Ectodermal cell (in vitro differentiated cells): Measurements from ENCODE around the gene CPEB3.
"Not testable (repeated sequence)": the region's sequence is repeated elsewhere in the genome, so short reads cannot be mapped to it uniquely, and the experiment has no call there.

Source experiments
- H3K27ac ChIP-seq: 2 replicates; pipeline ENCODE4 v1.7.0; 2013; ENCODE audit warnings: mild to moderate bottlenecking, low read depth, low read length; ENCODE audit not compliant: insufficient read depth, poor library complexity, severe bottlenecking
- H3K27me3 ChIP-seq: 2 replicates; pipeline ENCODE4 v1.7.0; 2013; ENCODE audit warnings: mild to moderate bottlenecking, low read length; ENCODE audit not compliant: insufficient read depth, control insufficient read depth, poor library complexity, severe bottlenecking
- H3K36me3 ChIP-seq: one replicate; pipeline ENCODE4 v1.7.0; 2013; ENCODE audit warnings: low read length; ENCODE audit not compliant: control insufficient read depth, insufficient read depth
- H3K4me1 ChIP-seq: one replicate; pipeline ENCODE4 v1.7.0; 2013; ENCODE audit warnings: low read length; ENCODE audit not compliant: control insufficient read depth, insufficient read depth
- H3K4me3 ChIP-seq: 2 replicates; pipeline ENCODE4 v1.7.0; 2013; ENCODE audit warnings: low read depth, low read length, control low read depth; ENCODE audit not compliant: insufficient read depth
- H3K9me3 ChIP-seq: 2 replicates; pipeline ENCODE4 v1.7.0; 2013; ENCODE audit warnings: mild to moderate bottlenecking, low read length, moderate library complexity; ENCODE audit not compliant: control insufficient read depth
- WGBS, 2 experiments: methylation state at CpG; one replicate each; pipeline ENCODE4 v1.1.7; 2013; ENCODE audit warnings: missing lambda C conversion rate in 2 of 2; 5-methylcytosine and 5-hydroxymethylcytosine counted together

CPEB3 gene

DNA sequence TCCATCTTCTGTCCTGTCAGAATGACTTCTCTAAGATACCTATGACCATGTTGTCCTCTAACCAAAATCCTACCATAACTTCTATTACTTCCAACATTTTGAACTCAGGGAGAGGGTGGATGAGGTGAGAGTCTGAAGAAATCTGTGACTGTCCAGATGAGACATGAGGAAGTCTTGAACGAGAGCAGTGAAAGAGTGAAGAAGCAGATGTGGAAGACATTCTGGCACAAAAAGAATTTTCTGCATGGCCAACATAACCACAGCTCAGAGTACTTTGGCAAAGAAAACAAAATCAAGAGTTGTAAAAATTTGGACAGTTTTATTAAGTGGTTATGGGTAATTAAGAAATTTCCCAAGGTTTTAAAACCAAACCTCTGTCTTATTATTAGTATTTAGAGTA, 141.6 kb downstream of the CPEB3 start:
- WGBS, 2 experiments, result 93 to 100% methylated on average over 1 of the region's 1 CpG
- Histone ChIP-seq H3K36me3 (no peaks in the 10 kb centered on the region), H3K27ac (no peak overlapping the region), H3K27me3 (no peaks in the 10 kb centered on the region), H3K4me1 (no peaks in the 10 kb centered on the region), H3K9me3 (no peaks in the 10 kb centered on the region), H3K4me3 (no peak overlapping the region)

DNA sequence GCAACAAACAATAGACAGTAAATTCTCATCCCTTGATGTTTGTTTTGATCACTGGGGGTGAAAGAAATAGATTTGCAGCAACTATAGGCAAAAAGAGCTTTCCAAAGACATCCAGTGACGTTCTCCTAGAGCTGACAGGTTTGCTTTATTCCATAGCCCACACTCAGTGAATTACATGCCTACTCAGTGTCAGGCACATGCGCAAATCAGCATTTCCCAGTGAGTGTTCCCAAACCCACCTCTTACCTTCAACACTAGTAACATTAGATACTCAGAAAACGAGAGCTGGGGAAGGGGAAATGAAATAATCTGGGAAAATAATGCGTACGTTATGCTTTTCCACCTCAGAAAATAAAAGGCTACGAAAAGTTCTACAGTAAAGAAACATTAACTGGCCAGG, 144.1 kb downstream of the CPEB3 start:
- no peaks in the 10 kb centered on the region for H3K4me1 ChIP-seq
- H3K36me3 ChIP-seq, result no peaks in the 10 kb centered on the region
- H3K27me3 ChIP-seq, result no peaks in the 10 kb centered on the region
- no peak overlapping the region for H3K4me3 ChIP-seq
- no peaks in the 10 kb centered on the region for H3K9me3 ChIP-seq
- H3K27ac ChIP-seq, result no peak overlapping the region
- WGBS, 2 experiments, result 94 to 95% methylated on average over 6 of the region's 6 CpGs

DNA sequence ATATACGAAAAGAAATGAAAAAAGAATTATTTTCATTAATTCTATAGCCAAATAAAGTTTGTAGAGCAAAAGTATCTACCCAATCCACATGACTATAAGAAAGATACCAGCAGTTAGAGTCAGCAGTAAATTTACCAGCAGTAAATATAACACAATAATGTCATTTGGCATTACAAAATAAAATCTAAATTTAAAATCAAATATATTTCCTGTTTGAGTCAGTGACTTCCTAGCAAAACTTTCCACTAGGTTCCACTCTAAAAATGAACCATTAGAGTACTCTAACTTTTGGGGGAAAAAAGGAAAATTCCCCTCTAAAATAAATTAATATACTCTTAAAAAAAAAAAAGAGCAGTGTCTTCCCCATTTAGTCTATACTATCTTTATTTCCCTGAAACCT, 144.8 kb downstream of the CPEB3 start:
- Histone ChIP-seq H3K4me1 (no peaks in the 10 kb centered on the region), H3K27me3 (no peaks in the 10 kb centered on the region), H3K4me3 (no peak overlapping the region), H3K27ac (no peak overlapping the region), H3K36me3 (no peaks in the 10 kb centered on the region), H3K9me3 (no peaks in the 10 kb centered on the region)
- no CpG with 5 or more reads among the region's 1 CpG for WGBS, 2 experiments

GRCh38 chr10:92142949-92143348, 147.9 kb downstream of the CPEB3 start:
- no peaks in the 10 kb centered on the region for H3K4me1 ChIP-seq
- H3K4me3 ChIP-seq, result no peak overlapping the region
- H3K9me3 ChIP-seq, result no peaks in the 10 kb centered on the region
- H3K27ac ChIP-seq, result no peak overlapping the region
- WGBS, 2 experiments, result 79 to 85% methylated on average over 3 of the region's 3 CpGs
- H3K27me3 ChIP-seq, result no peaks in the 10 kb centered on the region
- H3K36me3 ChIP-seq, result no peaks in the 10 kb centered on the region

GRCh38 chr10:92142512-92142911, 148.4 kb downstream of the CPEB3 start:
- 67 to 79% methylated on average over 1 of the region's 1 CpG for WGBS, 2 experiments
- Histone ChIP-seq H3K4me1 (no peaks in the 10 kb centered on the region), H3K27ac (no peak overlapping the region), H3K27me3 (no peaks in the 10 kb centered on the region), H3K4me3 (no peak overlapping the region), H3K36me3 (no peaks in the 10 kb centered on the region), H3K9me3 (no peaks in the 10 kb centered on the region)

GRCh38 chr10:92141147-92141546, 149.7 kb downstream of the CPEB3 start:
- H3K27me3 ChIP-seq, H3K4me3 ChIP-seq, H3K27ac ChIP-seq, H3K36me3 ChIP-seq, H3K4me1 ChIP-seq, H3K9me3 ChIP-seq: not testable (repeated sequence)
- WGBS, 2 experiments, result no CpG with 5 or more reads among the region's 3 CpGs

DNA sequence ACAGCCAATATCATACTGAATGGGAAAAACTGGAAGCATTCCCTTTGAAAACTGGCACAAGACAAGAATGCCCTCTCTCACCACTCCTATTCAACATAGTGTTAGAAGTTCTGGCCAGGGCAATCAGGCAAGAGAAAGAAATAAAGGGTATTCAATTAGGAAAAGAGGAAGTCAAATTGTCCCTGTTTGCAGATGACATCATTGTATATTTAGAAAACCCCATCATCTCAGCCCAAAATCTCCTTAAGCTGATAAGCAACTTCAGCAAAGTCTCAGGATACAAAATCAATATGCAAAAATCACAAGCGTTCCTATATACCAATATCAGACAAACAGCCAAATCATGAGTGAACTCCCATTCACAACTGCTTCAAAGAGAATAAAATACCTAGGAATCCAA, 156.8 kb downstream of the CPEB3 start:
- not testable (repeated sequence) for H3K36me3 ChIP-seq, H3K27me3 ChIP-seq, H3K4me3 ChIP-seq, H3K9me3 ChIP-seq, H3K4me1 ChIP-seq, H3K27ac ChIP-seq
- WGBS, 2 experiments, result 78 to 80% methylated on average over 1 of the region's 1 CpG

- Histone ChIP-seq H3K27ac (no peak overlapping the region), H3K9me3 (no peaks in the 10 kb centered on the region), H3K4me1 (no peaks in the 10 kb centered on the region), H3K27me3 (no peaks in the 10 kb centered on the region), H3K36me3 (no peaks in the 10 kb centered on the region), H3K4me3 (no peak overlapping the region)
- WGBS, 2 experiments, result 98 to 100% methylated on average over 3 to 4 of the region's 5 CpGs
Observed at GRCh38 chr10:92131275-92131820, 159.5 kb downstream of the CPEB3 start.

GRCh38 chr10:92130622-92131274, 160.1 kb downstream of the CPEB3 start:
- Histone ChIP-seq H3K9me3 (no peaks in the 10 kb centered on the region), H3K4me3 (no peak overlapping the region), H3K27ac (no peak overlapping the region), H3K36me3 (no peaks in the 10 kb centered on the region), H3K4me1 (no peaks in the 10 kb centered on the region), H3K27me3 (no peaks in the 10 kb centered on the region)

GRCh38 chr10:92126100-92126650, 164.7 kb downstream of the CPEB3 start:
- no peak overlapping the region for H3K4me3 ChIP-seq
- H3K27me3 ChIP-seq, result no peaks in the 10 kb centered on the region
- no peaks in the 10 kb centered on the region for H3K9me3 ChIP-seq
- no peaks in the 10 kb centered on the region for H3K4me1 ChIP-seq
- 86 to 90% methylated on average over 1 of the region's 2 CpGs for WGBS, 2 experiments
- H3K36me3 ChIP-seq, result no peaks in the 10 kb centered on the region
- no peak overlapping the region for H3K27ac ChIP-seq
